ENCODE data around the gene PRKCA.

The PRKCA gene

DNA sequence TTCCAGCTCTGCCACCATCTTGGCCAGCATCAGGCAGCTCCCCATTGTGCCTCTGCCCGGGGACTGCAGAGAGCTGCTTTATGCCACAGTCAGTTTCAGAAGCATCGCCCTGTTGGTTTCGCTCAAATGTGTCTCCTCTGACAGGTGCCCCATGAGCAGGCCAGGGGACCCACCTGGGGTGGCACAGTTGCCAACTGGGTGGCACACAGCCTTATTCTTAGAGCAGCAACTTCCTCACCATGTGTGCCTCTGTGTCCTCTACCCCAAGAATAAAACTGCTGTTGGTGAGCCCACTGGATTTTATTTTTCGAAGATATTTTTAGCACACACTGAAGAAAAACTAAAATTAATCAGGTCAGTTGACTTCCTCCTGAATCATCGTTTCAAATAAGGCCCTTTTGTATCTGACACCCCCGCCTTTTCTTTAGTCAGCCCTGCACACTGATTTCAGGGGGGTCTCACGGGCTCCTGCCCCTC, 487.6 kb downstream of the PRKCA start:
- TF ChIP-seq POLR2AphosphoS5 (IDR thresholded peaks at IDR 0.05; ENCODE audit: low read depth, low read length) (no peak), SIN3A (IDR thresholded peaks at IDR 0.05; ENCODE audit: borderline replicate concordance, insufficient read depth, low read length) (no peak), FOXP2 (optimal IDR thresholded peaks at IDR 0.05; ENCODE audit: borderline replicate concordance, extremely low read depth, extremely low read length, insufficient read depth) (no peak), TAF1 (IDR thresholded peaks at IDR 0.05; ENCODE audit: borderline replicate concordance, insufficient read depth, low read length) (no peak)
- TF ChIP-seq, protein P1, sequence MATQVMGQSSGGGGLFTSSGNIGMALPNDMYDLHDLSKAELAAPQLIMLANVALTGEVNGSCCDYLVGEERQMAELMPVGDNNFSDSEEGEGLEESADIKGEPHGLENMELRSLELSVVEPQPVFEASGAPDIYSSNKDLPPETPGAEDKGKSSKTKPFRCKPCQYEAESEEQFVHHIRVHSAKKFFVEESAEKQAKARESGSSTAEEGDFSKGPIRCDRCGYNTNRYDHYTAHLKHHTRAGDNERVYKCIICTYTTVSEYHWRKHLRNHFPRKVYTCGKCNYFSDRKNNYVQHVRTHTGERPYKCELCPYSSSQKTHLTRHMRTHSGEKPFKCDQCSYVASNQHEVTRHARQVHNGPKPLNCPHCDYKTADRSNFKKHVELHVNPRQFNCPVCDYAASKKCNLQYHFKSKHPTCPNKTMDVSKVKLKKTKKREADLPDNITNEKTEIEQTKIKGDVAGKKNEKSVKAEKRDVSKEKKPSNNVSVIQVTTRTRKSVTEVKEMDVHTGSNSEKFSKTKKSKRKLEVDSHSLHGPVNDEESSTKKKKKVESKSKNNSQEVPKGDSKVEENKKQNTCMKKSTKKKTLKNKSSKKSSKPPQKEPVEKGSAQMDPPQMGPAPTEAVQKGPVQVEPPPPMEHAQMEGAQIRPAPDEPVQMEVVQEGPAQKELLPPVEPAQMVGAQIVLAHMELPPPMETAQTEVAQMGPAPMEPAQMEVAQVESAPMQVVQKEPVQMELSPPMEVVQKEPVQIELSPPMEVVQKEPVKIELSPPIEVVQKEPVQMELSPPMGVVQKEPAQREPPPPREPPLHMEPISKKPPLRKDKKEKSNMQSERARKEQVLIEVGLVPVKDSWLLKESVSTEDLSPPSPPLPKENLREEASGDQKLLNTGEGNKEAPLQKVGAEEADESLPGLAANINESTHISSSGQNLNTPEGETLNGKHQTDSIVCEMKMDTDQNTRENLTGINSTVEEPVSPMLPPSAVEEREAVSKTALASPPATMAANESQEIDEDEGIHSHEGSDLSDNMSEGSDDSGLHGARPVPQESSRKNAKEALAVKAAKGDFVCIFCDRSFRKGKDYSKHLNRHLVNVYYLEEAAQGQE (IDR thresholded peaks at IDR 0.05; ENCODE audit: insufficient read depth in 1 of 2, low read depth in 2 of 2, low read length in 2 of 2): no peak

DNA sequence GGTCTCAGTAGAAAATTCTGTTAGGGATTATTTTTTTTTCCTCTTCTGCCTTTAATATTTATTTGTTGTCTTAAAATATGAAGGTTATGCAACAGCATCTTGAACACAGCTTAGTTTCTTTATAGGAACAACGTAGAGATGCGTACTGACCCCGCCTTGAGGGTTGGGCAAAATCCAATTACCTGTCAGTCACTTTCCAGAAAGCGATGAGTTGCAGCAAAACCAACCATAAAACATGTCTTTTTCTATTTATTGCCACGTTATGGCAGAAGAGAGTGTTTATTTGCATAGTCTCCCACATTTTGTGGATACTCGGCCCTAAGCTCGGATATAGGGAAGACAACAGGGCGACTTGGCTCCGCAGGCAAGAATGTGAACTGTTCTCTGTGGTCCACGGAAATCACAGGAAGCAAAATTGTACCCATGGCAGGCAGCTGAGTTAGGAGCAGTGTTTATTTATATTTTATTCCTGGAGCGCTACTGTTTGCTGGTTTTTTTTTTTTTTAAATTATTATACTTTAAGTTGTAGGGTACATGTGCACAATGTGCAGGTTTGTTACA, 488.2 kb downstream of the PRKCA start:
- TF ChIP-seq POLR2AphosphoS5 (IDR thresholded peaks at IDR 0.05; ENCODE audit: low read depth, low read length) (no peak), TAF1 (IDR thresholded peaks at IDR 0.05; ENCODE audit: borderline replicate concordance, insufficient read depth, low read length) (no peak), SIN3A (IDR thresholded peaks at IDR 0.05; ENCODE audit: borderline replicate concordance, insufficient read depth, low read length) (no peak), FOXP2 (optimal IDR thresholded peaks at IDR 0.05; ENCODE audit: borderline replicate concordance, extremely low read depth, extremely low read length, insufficient read depth) (no peak)
- TF ChIP-seq, protein P1 (IDR thresholded peaks at IDR 0.05; ENCODE audit: insufficient read depth in 1 of 2, low read depth in 2 of 2, low read length in 2 of 2): no peak

DNA sequence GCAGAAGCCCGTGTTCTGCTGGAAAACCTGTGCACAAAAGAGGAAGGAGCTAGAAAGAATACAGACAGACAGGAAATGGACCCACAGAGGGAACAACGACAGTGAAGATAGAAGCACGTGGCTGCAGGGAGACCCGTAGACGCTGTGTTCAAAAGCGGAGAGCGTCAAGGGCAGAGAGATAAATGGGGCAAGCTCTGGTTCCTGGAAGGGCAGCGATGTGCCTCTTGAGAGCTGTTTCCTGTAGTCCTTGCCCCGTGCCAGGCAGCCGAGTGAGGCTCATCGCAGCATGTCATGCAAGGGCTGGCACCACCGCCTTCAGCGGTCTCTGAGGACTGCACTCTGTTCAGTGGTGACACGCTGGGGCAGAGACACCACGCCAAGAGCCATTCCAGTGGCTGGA, 488.9 kb downstream of the PRKCA start:
- no peak for TF ChIP-seq POLR2AphosphoS5 (IDR thresholded peaks at IDR 0.05; ENCODE audit: low read depth, low read length)
- TF ChIP-seq TAF1 (IDR thresholded peaks at IDR 0.05; ENCODE audit: borderline replicate concordance, insufficient read depth, low read length): no peak
- no peak for TF ChIP-seq FOXP2 (optimal IDR thresholded peaks at IDR 0.05; ENCODE audit: borderline replicate concordance, extremely low read depth, extremely low read length, insufficient read depth)
- TF ChIP-seq, protein P1 (IDR thresholded peaks at IDR 0.05; ENCODE audit: insufficient read depth in 1 of 2, low read depth in 2 of 2, low read length in 2 of 2): no peak
- no peak for TF ChIP-seq SIN3A (IDR thresholded peaks at IDR 0.05; ENCODE audit: borderline replicate concordance, insufficient read depth, low read length)

DNA sequence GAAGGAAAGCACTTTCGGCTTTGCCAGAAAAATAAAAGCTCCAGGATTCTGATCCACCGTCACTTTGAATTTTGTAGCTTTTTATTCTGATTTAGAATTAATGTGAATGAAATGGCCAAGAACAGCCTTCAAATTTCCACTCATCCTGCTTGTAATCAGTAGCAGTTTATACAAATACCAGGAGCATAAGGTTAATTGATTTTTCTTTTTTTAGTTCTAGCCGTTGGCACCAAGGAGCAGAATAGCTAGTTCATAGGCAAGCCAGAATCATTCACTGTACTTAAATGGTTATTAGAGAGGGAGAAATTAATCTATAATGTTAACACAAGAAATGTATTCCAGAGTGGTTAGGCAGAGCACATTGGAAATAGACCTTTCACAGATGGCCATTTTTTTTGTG, 491.4 kb downstream of the PRKCA start:
- TF ChIP-seq FOXP2 (optimal IDR thresholded peaks at IDR 0.05; ENCODE audit: borderline replicate concordance, extremely low read depth, extremely low read length, insufficient read depth) (no peak), SIN3A (IDR thresholded peaks at IDR 0.05; ENCODE audit: borderline replicate concordance, insufficient read depth, low read length) (no peak), POLR2AphosphoS5 (IDR thresholded peaks at IDR 0.05; ENCODE audit: low read depth, low read length) (no peak), TAF1 (IDR thresholded peaks at IDR 0.05; ENCODE audit: borderline replicate concordance, insufficient read depth, low read length) (no peak)
- TF ChIP-seq, protein P1 (IDR thresholded peaks at IDR 0.05; ENCODE audit: insufficient read depth in 1 of 2, low read depth in 2 of 2, low read length in 2 of 2): no peak
